LNCaP clone FGC (cell line): ENCODE data around the gene COL25A1.

Experiments used
- DNase-seq: peaks from one replicate; pipeline ENCODE4 v3.0.0-alpha.2; 2011; ENCODE audit warnings: low read depth
- H3K4me3 ChIP-seq: 2 replicates; pipeline ENCODE4 v1.5.1; 2011; ENCODE audit warnings: mild to moderate bottlenecking, low read depth, low read length, control low read depth
- CTCF ChIP-seq: IDR thresholded peaks from 2 replicates; pipeline ENCODE4 v1.5.1; 2012; ENCODE audit warnings: mild to moderate bottlenecking; ENCODE audit not compliant: control insufficient read depth, insufficient read depth; ENCODE audit errors: extremely low read depth

The COL25A1 gene

GRCh38 chr4:108838451-108838850, 464.0 kb downstream of the COL25A1 start:
- no peak overlapping the region for H3K4me3 ChIP-seq
- no peak for DNase-seq
- TF ChIP-seq CTCF: no peak

- no peak for DNase-seq
- TF ChIP-seq CTCF: peak; percentile 72
- no peak overlapping the region for H3K4me3 ChIP-seq
These were observed 467.5 kb downstream of the COL25A1 start for GRCh38 chr4:108834835-108835384.

GRCh38 chr4:108834166-108834834, 468.2 kb downstream of the COL25A1 start:
- no peak for TF ChIP-seq CTCF
- no peak overlapping the region for H3K4me3 ChIP-seq
- DNase-seq: no peak

GRCh38 chr4:108833046-108833445, 469.4 kb downstream of the COL25A1 start:
- no peak overlapping the region for H3K4me3 ChIP-seq
- no peak for DNase-seq
- no peak for TF ChIP-seq CTCF

GRCh38 chr4:108831886-108832285, 470.6 kb downstream of the COL25A1 start:
- no peak for TF ChIP-seq CTCF
- DNase-seq: no peak
- no peak overlapping the region for H3K4me3 ChIP-seq

GRCh38 chr4:108831291-108831690, 471.2 kb downstream of the COL25A1 start:
- TF ChIP-seq CTCF: no peak
- H3K4me3 ChIP-seq: no peak overlapping the region
- no peak for DNase-seq

- no peak overlapping the region for H3K4me3 ChIP-seq
- TF ChIP-seq CTCF: no peak
- no peak for DNase-seq
These were observed 471.8 kb downstream of the COL25A1 start for GRCh38 chr4:108830509-108831244.
